ENCODE measurements around the gene GUF1.

Gene GUF1, protein sequence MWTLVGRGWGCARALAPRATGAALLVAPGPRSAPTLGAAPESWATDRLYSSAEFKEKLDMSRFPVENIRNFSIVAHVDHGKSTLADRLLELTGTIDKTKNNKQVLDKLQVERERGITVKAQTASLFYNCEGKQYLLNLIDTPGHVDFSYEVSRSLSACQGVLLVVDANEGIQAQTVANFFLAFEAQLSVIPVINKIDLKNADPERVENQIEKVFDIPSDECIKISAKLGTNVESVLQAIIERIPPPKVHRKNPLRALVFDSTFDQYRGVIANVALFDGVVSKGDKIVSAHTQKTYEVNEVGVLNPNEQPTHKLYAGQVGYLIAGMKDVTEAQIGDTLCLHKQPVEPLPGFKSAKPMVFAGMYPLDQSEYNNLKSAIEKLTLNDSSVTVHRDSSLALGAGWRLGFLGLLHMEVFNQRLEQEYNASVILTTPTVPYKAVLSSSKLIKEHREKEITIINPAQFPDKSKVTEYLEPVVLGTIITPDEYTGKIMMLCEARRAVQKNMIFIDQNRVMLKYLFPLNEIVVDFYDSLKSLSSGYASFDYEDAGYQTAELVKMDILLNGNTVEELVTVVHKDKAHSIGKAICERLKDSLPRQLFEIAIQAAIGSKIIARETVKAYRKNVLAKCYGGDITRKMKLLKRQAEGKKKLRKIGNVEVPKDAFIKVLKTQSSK

DNA sequence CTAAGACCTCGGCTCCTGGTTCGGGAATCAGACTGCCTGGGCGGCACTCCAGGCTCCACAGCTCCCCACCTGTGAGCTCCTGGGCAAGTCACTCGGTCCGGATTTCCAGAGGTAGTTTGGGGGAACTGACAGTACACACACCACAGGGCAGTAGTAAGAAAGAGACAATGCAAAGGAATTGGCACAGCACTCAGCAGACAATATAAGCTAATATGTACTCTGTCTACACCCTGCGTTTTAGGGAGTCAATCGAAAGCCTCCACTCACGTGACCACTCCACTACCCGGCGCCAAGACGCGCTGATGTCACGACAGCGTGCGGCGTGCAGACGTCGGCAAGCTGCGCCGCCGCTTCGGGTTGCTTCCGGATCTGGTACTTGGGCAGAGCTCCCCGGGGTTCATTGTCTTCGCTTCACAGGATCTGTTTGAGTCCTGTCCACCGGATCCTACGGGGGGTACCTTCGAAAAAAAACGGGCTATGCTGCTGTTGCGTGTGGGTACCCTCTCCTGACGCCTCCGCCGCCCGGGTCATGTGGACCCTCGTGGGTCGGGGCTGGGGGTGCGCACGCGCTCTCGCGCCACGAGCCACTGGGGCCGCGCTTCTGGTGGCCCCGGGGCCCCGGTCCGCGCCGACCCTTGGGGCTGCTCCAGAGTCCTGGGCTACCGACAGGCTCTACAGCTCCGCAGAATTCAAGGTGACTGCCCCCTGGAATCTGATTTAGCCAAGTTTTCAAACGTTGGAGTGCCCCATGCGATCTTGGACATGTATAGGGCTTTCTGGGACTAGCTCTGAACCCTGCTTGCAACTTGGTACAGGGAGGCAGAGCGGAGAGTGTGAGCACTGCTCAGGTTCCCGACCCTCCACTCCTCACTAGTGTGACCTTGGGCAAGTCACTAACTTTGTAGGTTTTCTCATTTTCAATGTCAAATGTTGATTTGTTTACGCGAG lies at the start of gene GUF1:
Gene GUF1 (plus strand): TSS at position 327 of the 948 bp plus-strand sequence. CDS start 203 bp downstream, at position 530.
- DNase-seq (ENCODE audit: extremely low spot score, insufficient read length, low read depth), result peak; percentile 77
- peak; percentile 94 for FAIRE-seq

DNA sequence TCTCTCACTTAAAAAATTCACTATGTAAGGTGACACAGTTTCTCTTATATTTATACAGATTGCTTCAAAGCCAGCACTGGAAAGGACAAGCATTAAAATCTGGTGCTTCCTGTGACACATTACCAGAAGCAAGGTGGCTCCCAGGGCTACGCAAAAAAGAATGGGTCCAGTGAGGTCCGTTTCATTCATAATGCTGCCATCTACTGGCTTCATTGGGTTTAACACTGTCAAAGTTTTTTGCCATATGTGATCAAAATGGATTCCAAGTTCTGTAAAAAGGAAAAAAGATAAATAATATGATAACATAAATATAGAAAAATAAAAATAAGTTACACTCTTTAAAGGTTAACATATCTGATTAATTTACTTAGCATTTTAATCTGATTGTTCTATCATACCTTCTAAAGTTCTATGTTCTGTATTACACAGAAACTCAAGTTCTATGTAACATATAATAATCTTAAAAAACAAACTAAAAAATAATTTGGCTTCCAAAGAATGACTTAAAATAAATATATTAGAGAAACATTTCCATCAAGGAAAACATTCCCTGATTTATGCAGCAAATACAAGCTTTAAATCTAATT lies 48.8 kb upstream of the GUF1 start:
- DNase-seq (ENCODE audit: extremely low spot score, insufficient read length, low read depth) (peak; percentile 20), FAIRE-seq (peak; percentile 75)

DNA sequence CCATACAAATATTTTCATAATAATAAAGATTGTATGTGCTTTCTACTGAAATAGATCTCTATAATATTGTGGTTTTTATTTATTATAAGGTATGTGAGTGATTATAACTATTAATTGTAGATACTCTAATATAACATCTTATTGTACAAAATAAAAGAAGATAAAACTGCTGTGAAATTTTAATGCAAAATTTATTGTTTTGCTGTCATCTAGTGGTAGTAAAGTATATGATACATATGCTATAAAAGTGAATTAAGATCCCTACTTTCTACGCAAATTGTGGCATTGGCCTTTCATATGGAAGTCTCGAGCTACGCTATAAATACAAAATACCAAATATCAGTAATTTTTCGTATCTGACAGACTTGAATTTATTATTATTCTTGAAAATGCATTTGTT lies 46.1 kb upstream of the GUF1 start:
- no peak for FAIRE-seq
- no peak for DNase-seq (ENCODE audit: extremely low spot score, insufficient read length, low read depth)

DNA sequence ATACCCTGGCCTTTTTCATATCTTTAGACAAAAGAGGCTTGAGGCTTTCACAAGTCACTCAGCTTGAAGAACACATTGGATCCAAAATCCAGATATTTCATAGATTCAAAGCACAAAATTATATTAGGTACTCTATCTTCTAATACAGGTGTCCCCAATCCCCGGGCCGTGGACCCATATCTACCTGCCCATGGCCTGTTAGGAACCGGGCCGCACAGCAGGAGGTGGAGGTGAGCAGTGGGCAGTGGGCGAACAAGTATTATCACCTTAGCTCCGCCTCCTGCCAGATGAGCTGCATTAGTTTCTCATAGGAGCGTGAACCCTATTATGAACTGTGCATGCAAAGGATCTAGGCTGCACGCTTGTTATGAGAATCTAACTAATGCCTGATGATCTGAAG lies 45.5 kb upstream of the GUF1 start:
- DNase-seq (ENCODE audit: extremely low spot score, insufficient read length, low read depth), result no peak
- FAIRE-seq, result no peak

DNA sequence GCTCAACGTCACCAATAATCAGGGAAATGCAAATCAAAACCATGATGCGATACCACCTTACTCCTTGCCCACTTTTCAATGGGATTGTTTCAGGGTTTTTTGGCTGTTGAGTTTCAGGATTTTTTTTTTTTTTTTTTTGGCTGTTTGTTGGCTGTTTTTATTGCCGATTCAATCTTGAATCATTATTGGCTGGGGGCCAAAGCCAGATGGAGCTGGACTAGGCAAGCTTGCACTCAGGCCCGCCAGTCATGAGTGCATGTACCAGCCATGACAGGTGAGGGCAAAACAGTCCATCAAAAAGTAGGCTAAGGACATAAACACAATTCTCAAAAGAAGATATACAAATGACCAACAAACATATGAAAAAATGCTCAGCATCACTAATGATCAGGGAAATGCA lies 40.1 kb upstream of the GUF1 start:
- no peak for FAIRE-seq
- no peak for DNase-seq (ENCODE audit: extremely low spot score, insufficient read length, low read depth)

DNA sequence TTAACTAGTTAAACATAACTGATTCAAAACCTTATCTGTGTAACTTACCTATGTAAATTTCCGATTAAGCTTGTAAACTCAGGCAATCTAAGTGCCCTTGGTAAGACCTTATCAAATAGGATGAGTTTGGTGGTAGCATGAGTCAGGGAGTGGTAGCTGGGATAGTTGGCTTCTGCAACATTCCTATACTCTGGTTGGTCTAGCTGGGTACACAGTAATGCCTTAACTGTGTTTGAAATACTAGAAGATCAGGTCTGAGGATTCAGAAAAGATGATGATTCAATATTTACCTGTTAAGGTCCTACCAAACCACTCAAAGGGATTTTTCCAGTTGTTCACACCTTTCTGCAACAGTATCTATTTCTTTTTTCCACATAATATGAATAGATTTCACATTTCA lies 32.1 kb upstream of the GUF1 start:
- no peak for DNase-seq (ENCODE audit: extremely low spot score, insufficient read length, low read depth)
- FAIRE-seq, result no peak

DNA sequence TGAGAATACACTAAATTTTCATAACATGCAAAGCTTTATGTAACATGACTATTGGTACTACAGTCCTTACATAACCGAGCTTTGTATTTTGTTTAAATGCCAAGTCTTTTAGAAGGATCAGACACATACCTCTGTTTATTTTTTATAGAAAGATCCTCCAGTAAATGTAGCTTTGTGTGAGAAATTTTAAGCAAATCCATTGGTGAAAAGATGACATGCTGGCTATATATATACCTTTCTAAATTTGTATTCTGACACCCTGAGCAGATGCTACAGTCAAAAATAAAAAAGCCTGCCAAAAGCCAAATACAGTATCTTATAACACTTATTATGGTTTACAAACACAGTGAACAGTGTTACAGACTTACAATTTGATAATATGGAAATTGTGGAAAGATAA lies 26.8 kb upstream of the GUF1 start, which contains the start of gene YIPF7:
Gene YIPF7 (minus strand): TSS at position 201 of the 400 bp plus-strand sequence. CDS start 1,525 bp downstream, outside the sequence.
- DNase-seq (ENCODE audit: extremely low spot score, insufficient read length, low read depth) (no peak), FAIRE-seq (no peak)

DNA sequence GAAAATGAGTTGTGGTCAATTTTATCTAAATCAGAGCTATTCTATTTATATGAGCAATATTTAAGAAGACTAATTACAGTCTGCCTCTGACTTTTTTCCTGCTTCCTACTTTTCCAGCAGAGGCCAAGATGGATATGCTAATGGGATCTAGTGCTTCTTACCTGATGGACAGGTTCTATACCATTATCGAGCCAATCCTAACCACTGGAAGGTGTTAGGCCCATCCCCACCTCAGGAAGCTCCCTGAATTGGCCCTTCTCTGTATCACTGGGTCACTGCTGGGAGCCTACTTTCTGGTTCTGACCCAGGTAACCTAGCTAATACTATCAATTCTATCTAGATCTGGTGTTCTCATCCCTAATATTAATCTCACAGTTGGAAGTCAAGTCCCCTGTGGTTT lies 26.2 kb upstream of the GUF1 start:
- no peak for FAIRE-seq
- no peak for DNase-seq (ENCODE audit: extremely low spot score, insufficient read length, low read depth)

DNA sequence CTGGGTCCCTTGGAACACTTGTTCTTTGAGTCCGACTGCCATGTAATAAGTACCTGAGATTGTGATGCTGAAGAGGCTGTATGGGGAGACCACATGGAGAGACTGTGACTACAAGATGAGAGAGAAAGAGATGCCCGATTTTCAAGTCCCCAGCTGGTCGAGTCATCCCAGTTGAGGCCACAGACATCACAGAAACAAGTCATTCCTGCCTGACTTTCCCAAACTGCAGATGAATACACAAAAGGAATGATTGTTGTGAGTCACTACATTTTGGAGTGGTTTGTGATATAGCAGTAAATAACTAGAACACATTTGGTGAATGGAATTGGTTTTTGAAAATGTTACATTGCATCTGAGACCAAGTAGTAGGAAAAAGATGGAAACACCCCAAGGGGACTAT lies 17.8 kb upstream of the GUF1 start:
- DNase-seq (ENCODE audit: extremely low spot score, insufficient read length, low read depth) (no peak), FAIRE-seq (no peak)

DNA sequence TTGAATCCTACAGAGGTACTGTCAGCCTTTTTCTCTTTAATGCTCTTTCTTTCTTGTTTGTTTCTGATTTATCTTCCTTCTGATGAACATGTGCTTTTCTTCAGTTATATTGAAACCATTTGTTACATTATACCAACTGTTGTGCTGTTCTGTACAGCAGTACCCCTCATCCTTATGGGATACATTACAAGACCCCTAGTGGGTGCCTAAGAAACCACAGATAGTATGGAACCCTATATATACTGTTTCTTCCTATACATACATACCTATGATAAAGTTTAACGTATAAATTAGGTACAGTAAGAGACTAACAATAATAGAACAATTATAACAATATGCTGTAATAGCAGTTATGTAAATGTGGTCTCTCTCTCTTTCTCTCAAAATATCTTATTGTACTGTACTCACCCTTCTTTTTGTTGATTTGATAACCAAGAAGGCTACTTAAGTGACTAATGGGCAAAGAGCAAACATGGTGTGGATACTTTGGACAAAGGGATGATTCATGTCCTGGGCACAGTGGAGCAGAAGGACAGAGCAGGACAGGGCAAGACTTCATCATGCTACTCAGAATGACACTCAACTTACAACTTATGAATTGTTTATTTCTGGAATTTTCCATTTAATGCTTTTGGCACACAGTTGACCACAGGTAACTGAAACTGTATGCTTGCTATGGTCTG lies 16.1 kb upstream of the GUF1 start:
- no peak for FAIRE-seq
- DNase-seq (ENCODE audit: extremely low spot score, insufficient read length, low read depth), result no peak

DNA sequence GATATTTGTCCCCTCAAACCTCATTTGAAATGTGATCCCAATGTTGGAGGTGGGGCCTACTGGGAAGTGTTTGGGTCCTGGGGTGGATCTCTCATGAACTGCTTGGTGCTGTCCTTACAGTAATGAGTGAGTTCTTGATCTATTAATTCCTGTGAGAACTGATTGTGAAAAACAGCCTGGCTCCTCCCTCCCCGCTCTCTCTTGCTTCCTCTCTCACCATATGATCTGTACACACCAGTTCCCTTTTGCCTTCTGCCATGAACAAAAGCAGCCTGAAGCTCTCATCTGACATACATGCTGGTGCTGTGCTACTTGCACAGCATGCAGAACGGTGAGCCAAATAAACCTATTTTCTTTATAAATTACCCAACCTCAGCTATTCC lies 15.6 kb upstream of the GUF1 start:
- FAIRE-seq, result no peak

DNA sequence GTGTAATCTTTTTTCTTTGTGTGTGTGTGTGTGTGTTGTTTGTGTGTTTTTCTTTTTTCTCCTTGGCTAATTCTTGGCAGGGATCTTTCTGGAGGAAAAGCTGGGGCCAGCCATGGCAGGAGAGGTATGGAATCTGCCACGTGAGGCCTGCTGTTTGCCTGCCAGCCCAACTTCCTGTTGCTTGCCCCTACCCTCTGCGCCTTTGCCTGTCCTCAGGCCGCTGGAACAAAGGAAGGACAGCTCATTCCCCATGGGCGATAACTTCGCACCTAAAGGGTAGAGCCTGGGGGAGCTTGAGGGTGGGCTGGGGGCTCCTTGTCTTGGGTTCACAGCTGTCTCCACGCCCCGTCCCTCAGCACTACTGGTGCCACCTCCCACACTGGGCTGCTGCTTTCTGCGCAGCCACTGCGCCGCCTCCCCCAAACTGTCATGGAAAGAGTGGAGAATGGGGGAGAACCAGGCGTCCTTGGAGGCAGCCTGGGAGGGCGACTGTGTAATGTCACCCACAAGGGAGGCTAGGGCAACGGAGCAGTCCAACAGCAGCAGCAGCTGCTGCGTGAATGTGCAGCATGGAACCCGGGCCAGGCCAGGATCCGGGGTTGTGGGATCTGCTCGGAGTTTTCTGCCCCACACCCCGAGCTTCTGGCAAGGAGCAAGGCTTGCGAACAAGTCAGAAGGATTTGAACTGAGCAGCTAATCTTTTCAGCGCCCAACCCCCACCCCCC lies 14.5 kb upstream of the GUF1 start:
- FAIRE-seq, result no peak
- no peak for DNase-seq (ENCODE audit: extremely low spot score, insufficient read length, low read depth)

More for the DNA sequence above, 15.6 kb upstream of the GUF1 start:
- DNase-seq (ENCODE audit: extremely low spot score, insufficient read length, low read depth), result no peak

DNA sequence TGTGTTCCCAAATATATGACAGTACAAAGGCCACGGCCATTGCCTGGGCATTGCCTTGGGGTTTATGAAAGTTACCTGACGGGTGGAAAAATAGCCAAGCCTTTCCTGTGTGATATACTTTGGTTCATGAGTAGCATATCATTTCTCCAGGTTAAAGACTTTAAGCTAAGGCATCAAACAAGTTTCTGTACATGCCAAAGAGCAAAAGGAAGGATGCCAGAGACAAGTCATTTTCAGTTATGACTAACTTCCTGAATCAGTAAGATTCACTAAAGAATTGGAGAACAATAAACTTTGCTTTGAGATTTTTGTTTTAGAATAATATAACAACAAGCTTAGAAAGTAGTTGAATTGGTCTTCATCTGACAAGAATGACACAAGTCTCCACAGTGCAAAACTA lies 9.7 kb upstream of the GUF1 start:
- DNase-seq (ENCODE audit: extremely low spot score, insufficient read length, low read depth) (no peak), FAIRE-seq (no peak)

DNA sequence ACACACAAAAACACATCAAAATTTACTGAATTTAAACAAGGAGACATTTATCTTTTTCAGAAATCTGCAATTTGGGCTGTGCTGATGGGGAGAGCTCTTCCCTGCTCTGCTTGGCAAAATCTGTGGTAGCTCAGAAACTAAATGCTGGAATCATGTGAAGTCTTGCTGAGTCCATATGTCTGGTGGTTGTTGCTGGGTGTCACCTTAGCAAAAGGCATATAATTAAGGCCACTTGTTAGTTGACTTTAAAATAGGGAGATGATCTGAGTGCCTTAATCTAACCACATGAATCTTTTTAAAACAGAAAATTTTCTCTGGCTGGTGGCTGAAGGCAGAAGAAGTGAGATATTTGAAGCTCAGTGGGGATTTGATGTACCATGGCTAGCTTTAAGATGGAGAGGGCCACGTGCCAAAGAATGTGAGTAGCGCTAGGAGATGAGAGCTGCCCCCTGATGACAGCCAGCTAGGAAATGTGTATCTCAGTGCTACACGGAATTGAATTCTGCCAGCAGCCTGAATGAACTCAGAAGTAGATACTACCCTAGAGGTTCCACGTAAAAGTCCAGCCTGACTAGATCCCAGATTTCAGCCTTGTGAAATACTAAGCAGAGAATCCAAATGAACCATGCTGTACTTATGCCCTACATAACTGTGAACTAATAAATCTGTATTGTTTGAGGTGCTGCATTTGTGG lies 7.6 kb upstream of the GUF1 start:
- no peak for FAIRE-seq

DNA sequence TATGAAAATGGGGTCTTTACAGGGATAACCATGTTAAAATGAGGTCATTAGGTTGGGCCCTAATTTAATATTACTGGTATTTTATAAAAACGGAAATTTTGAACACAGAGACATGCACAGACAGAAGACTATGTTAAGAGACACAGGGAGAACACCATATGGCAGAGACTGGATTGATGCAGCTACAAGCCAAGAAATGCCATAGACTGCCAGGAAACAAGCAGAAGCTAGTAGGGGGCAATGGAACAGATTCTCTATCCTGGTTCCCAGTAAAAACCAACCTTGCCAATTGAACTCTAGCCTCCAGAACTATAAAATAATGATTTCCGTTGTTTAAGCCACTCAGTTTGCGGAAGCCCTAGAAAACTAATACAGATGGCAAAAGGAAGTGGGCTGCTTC lies 6.6 kb upstream of the GUF1 start:
- DNase-seq (ENCODE audit: extremely low spot score, insufficient read length, low read depth), result no peak
- no peak for FAIRE-seq

More for the DNA sequence above, 7.6 kb upstream of the GUF1 start:
- no peak for DNase-seq (ENCODE audit: extremely low spot score, insufficient read length, low read depth)

DNA sequence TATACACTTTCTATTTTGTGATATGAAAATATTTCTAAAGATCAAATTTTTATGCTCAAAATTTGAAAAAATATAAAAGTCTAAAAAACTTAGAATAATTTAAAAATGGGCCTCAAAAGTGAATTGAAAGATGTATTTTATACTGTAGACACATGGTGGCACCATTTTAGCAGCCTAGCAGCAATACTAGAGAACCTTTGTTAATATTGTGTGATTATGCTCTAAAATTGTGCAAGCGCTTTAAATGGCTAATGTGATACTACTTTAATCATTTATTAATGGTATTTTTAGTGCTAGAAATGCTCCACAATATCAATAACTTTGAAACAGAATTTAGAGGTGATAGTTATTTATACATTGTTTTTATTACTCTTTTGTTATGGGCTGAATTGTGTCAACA lies 3.7 kb upstream of the GUF1 start:
- FAIRE-seq (no peak), DNase-seq (ENCODE audit: extremely low spot score, insufficient read length, low read depth) (no peak)

DNA sequence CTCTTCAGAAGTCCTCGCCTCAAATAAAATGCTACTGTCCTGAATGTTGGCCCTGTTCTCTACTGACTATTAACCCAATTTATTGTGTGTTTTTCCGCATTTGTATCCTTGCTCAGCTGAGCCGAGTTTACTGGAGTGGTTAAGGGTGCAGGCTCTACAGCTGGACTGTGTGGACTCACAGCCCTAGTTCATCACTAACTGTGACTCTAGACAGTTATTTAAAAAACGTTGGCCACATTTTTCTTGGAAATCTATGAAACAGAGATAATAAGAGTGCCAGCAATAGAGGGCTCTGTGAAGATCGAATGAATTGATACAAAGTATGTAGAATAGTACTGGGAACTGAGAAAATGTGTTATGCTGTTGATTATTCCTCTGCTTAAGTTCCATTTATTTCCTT lies 2.9 kb upstream of the GUF1 start:
- no peak for FAIRE-seq
- no peak for DNase-seq (ENCODE audit: extremely low spot score, insufficient read length, low read depth)

DNA sequence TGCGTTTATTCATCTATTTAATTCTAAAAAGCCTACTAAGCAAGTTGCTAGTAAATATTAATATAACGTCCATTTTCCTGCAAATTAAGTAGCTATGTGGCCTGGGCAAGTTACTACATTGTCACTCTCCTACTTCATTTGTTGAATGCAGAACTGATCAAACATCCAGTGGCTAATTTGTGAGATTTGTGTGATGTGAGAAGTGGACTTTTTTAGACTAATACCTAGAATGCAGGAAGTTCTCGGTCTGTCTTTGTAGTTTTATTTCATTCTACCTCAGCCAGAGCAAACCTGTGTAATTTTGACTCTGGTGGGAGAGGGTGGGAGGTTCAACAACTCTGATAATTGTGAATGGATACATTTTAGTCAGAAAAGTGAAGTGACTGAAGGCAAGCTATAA lies 840 bp downstream of the GUF1 start:
- DNase-seq (ENCODE audit: extremely low spot score, insufficient read length, low read depth), result no peak
- no peak for FAIRE-seq
